ENCODE data around the gene RECK. TPM values are rescaled to one million over a fixed set of nuclear protein-coding genes. Genes with fewer than 3 reads are reported as not detected.

The RECK gene
- total RNA-seq, 1 donor from 2014 or later, result 48.2 TPM

GRCh38 chr9:36039121-36039520 lies 2.4 kb downstream of the RECK start:
- Mint-ChIP-seq H3K9me3 (ENCODE audit: unreplicated experiment) (no peaks in the 10 kb centered on the region), H3K4me3 (ENCODE audit: unreplicated experiment) (peak overlapping the region; percentile 99), H3K27ac (ENCODE audit: unreplicated experiment) (peak overlapping the region; percentile 97), H3K27me3 (ENCODE audit: unreplicated experiment) (peaks cover 3% of the 10 kb centered on the region), H3K36me3 (ENCODE audit: low read depth, unreplicated experiment) (peaks cover 10% of the 10 kb centered on the region), H3K4me1 (ENCODE audit: unreplicated experiment) (peaks cover 55% of the 10 kb centered on the region)
- no peak for TF ChIP-seq CTCF (IDR thresholded peaks at IDR 0.05; ENCODE audit: unreplicated experiment)
- no peak for DNase-seq (ENCODE audit: low spot score)

- Mint-ChIP-seq H3K4me3 (ENCODE audit: unreplicated experiment) (peak overlapping the region; percentile 49), H3K9me3 (ENCODE audit: unreplicated experiment) (no peaks in the 10 kb centered on the region), H3K27me3 (ENCODE audit: unreplicated experiment) (peaks cover 3% of the 10 kb centered on the region), H3K36me3 (ENCODE audit: low read depth, unreplicated experiment) (peaks cover 10% of the 10 kb centered on the region), H3K4me1 (ENCODE audit: unreplicated experiment) (peaks cover 61% of the 10 kb centered on the region), H3K27ac (ENCODE audit: unreplicated experiment) (peak overlapping the region; percentile 33)
- DNase-seq (ENCODE audit: low spot score), result no peak
- no peak for TF ChIP-seq CTCF (IDR thresholded peaks at IDR 0.05; ENCODE audit: unreplicated experiment)
Observed at GRCh38 chr9:36039696-36040095, 3.0 kb downstream of the RECK start.

- peak overlapping the region; percentile 16 for H3K4me3 Mint-ChIP-seq (ENCODE audit: unreplicated experiment)
- DNase-seq (ENCODE audit: low spot score), result no peak
- peaks cover 3% of the 10 kb centered on the region for H3K27me3 Mint-ChIP-seq (ENCODE audit: unreplicated experiment)
- peaks cover 10% of the 10 kb centered on the region for H3K36me3 Mint-ChIP-seq (ENCODE audit: low read depth, unreplicated experiment)
- no peak for TF ChIP-seq CTCF (IDR thresholded peaks at IDR 0.05; ENCODE audit: unreplicated experiment)
- peaks cover 66% of the 10 kb centered on the region for H3K4me1 Mint-ChIP-seq (ENCODE audit: unreplicated experiment)
- peak overlapping the region; percentile 88 for H3K27ac Mint-ChIP-seq (ENCODE audit: unreplicated experiment)
- H3K9me3 Mint-ChIP-seq (ENCODE audit: unreplicated experiment), result no peaks in the 10 kb centered on the region
Observed at GRCh38 chr9:36040271-36040925, 3.7 kb downstream of the RECK start.

GRCh38 chr9:36041506-36041905 lies 4.8 kb downstream of the RECK start:
- no peak for TF ChIP-seq CTCF (IDR thresholded peaks at IDR 0.05; ENCODE audit: unreplicated experiment)
- no peaks in the 10 kb centered on the region for H3K9me3 Mint-ChIP-seq (ENCODE audit: unreplicated experiment)
- DNase-seq (ENCODE audit: low spot score), result no peak

GRCh38 chr9:36045610-36046009 lies 8.9 kb downstream of the RECK start:
- Mint-ChIP-seq H3K36me3 (ENCODE audit: low read depth, unreplicated experiment) (peaks cover 10% of the 10 kb centered on the region), H3K9me3 (ENCODE audit: unreplicated experiment) (no peaks in the 10 kb centered on the region), H3K27me3 (ENCODE audit: unreplicated experiment) (no peaks in the 10 kb centered on the region), H3K4me3 (ENCODE audit: unreplicated experiment) (no peak overlapping the region), H3K27ac (ENCODE audit: unreplicated experiment) (no peak overlapping the region), H3K4me1 (ENCODE audit: unreplicated experiment) (peaks cover 59% of the 10 kb centered on the region)
- no peak for DNase-seq (ENCODE audit: low spot score)
- TF ChIP-seq CTCF (IDR thresholded peaks at IDR 0.05; ENCODE audit: unreplicated experiment), result no peak

More at GRCh38 chr9:36041506-36041905, 4.8 kb downstream of the RECK start:
- Mint-ChIP-seq H3K4me3 (ENCODE audit: unreplicated experiment) (peak overlapping the region; percentile 17), H3K36me3 (ENCODE audit: low read depth, unreplicated experiment) (peaks cover 10% of the 10 kb centered on the region), H3K27ac (ENCODE audit: unreplicated experiment) (peak overlapping the region; percentile 88), H3K4me1 (ENCODE audit: unreplicated experiment) (peaks cover 69% of the 10 kb centered on the region), H3K27me3 (ENCODE audit: unreplicated experiment) (peaks cover 3% of the 10 kb centered on the region)

Measured in endothelial cell (in vitro differentiated cells).